ENCODE data around the gene DKK2.

Gene DKK2

DNA sequence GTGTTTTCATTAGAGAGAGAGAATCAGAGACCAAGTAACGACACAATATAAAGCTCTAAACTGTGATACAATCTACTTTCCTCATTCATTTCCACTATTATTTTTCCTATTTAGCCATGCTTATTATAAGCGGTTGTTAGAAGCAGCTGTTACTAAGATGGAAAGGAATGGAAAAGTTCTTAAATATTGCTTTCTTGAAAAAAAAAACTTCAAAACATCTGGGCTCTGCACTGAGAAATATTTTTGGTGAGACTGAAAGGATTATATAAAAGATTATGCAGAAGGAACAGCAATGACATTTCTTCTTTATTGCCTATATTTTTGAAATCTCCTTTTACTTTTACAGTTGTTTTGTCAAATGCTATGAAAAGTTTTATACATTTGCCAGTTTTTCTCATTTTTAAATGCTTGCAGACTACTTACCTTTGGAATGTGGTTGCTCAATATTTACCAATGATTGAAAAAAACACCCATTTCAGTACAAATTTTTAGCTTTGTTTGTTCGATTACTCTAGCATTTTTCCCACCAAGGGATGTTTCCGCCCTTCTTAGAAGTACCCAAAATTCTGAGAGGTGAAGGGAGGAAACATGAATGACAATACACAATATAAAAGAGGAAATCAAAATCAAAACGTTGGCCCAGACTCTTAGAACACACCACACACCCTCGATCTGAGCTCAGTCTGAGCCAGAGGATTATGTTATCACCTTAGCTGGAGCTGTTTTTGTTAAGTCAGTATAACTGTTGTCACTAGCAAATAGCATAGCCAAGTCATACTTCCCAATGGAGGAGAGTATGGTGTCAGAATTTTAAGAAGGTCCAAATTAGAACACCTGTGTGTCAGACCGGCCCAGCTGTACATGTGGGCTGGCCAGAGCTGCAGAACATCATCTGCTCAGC is 18.4 kb downstream of the DKK2 start:
- H3K4me3 ChIP-seq (ENCODE audit: control insufficient read depth, low read depth, low read length): no peak overlapping the region
- no peak for DNase-seq (ENCODE audit: low read depth)
- TF ChIP-seq, protein P1, sequence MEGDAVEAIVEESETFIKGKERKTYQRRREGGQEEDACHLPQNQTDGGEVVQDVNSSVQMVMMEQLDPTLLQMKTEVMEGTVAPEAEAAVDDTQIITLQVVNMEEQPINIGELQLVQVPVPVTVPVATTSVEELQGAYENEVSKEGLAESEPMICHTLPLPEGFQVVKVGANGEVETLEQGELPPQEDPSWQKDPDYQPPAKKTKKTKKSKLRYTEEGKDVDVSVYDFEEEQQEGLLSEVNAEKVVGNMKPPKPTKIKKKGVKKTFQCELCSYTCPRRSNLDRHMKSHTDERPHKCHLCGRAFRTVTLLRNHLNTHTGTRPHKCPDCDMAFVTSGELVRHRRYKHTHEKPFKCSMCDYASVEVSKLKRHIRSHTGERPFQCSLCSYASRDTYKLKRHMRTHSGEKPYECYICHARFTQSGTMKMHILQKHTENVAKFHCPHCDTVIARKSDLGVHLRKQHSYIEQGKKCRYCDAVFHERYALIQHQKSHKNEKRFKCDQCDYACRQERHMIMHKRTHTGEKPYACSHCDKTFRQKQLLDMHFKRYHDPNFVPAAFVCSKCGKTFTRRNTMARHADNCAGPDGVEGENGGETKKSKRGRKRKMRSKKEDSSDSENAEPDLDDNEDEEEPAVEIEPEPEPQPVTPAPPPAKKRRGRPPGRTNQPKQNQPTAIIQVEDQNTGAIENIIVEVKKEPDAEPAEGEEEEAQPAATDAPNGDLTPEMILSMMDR (IDR thresholded peaks at IDR 0.05; ENCODE audit: control insufficient read depth, insufficient read depth, low read depth, low read length, missing control alignments): no peak

DNA sequence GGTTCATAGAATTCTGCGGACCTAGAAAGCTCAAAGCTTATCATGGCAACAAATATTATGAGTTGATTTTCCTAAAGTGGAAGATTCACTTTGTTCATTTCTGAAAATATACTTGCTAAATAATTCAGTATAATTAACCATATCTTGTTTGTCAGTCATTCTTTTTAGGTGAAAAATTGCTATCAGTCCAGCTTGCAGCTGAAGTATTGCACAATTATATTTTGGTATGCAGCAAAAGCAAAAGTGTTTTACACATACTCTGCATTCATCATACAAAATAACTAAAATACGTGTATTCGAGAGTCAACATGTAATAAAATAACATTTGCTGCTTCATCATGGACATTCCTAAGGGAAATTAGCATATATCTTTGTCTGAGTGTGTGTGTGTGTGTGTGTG is 24.8 kb downstream of the DKK2 start:
- TF ChIP-seq, protein P1 (IDR thresholded peaks at IDR 0.05; ENCODE audit: control insufficient read depth, insufficient read depth, low read depth, low read length, missing control alignments): no peak
- H3K4me3 ChIP-seq (ENCODE audit: control insufficient read depth, low read depth, low read length): no peak overlapping the region
- no peak for DNase-seq (ENCODE audit: low read depth)

DNA sequence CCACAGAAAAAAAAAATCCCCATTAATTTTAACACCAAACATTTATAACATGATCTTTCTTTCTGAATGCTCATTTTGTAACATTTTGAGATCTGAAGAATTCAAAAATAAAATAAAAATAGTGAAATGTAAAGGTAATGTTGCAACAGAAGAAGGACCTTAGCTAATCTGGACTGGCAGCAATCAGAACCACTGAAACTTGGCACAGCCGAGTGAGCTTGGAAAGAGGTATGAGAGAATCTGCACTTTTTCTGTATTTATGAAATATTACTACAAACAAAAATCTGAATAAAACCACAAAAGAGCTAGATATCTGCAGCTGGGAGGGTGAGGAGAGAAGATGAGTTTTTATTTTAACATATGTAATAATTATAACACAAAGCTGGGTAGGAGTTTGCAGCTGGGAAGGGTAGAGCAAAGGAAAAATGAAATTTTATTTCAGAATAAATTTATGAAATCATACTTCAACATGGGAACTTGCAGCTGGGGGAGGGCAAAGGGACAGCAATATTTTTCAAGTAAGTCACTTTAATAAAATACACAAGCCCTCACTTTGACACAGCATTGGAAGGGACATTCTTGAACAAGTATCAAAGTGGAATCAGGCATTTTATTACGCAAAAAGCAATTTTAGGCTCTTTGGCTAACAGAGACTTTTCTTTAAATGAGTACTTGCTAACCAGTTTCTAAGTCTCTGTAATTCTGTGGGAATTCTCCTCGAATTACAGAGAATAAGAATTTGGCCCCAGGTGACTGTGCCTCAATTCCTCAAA is 26.7 kb downstream of the DKK2 start:
- no peak overlapping the region for H3K4me3 ChIP-seq (ENCODE audit: control insufficient read depth, low read depth, low read length)
- TF ChIP-seq, protein P1 (IDR thresholded peaks at IDR 0.05; ENCODE audit: control insufficient read depth, insufficient read depth, low read depth, low read length, missing control alignments): no peak
- no peak for DNase-seq (ENCODE audit: low read depth)

DNA sequence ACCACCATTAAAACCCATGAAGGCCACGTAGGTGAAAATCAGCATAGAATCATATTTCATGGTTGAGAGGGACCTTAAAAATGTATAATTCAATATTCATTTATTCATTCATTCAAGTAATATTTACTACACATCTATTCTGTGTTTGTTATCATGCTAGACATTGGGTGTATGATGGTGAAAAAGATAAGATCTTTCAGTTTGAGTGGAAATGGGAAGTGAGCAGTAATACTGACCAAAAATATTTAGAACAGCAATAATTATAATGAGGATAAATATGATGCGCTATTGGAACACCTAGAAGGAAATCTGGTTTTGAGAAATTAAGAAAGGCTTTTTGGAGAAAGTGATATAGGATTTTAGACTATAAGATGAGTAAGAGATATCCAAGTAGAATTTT is 28.0 kb downstream of the DKK2 start:
- H3K4me3 ChIP-seq (ENCODE audit: control insufficient read depth, low read depth, low read length): no peak overlapping the region
- DNase-seq (ENCODE audit: low read depth): no peak
- TF ChIP-seq, protein P1 (IDR thresholded peaks at IDR 0.05; ENCODE audit: control insufficient read depth, insufficient read depth, low read depth, low read length, missing control alignments): no peak

DNA sequence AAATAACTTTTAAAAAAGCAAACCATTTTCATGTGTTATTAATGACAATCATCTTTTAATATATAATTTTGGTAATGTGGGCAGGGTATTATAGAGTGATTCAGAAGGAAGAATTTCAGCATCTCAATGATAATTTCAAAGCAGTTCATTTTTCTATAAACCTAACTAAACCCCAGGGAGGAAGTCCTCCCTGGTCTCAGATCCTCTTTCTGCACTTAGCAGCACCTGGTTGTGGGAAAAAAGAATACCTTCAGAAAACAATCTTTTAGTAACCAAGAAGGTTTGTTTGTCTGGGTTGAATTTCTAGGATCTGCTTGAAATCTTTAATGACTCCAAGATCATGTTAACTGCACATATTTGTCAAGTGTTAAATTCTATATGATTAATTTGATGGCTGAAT is 29.9 kb downstream of the DKK2 start:
- no peak overlapping the region for H3K4me3 ChIP-seq (ENCODE audit: control insufficient read depth, low read depth, low read length)
- TF ChIP-seq, protein P1 (IDR thresholded peaks at IDR 0.05; ENCODE audit: control insufficient read depth, insufficient read depth, low read depth, low read length, missing control alignments): no peak
- DNase-seq (ENCODE audit: low read depth): no peak

DNA sequence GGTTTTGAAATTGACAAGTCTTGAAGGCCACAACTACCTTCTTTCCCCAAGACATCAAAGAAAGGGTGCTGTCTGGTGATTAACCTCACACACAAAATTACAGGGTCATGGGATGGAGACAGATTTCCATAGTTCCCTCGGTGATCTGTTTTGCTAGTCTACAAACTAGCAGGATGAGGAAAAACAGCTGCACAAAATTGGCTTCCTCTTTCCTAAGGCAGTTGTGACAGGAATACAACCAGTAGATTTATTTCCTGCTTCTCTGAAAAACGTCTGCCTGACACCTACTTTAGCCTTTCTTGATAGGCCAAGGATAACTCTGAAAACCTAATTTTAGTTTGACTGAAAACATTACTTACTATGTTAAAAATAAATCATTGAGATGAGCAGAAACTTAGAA is 39.6 kb downstream of the DKK2 start:
- TF ChIP-seq, protein P1 (IDR thresholded peaks at IDR 0.05; ENCODE audit: control insufficient read depth, insufficient read depth, low read depth, low read length, missing control alignments): no peak

More for the DNA sequence above, 39.6 kb downstream of the DKK2 start:
- no peak for DNase-seq (ENCODE audit: low read depth)
- H3K4me3 ChIP-seq (ENCODE audit: control insufficient read depth, low read depth, low read length): no peak overlapping the region
